Measurements from ENCODE around the gene VPS33B. TPM values are rescaled to one million over a fixed set of nuclear protein-coding genes. Genes with fewer than 3 reads are reported as not detected.

The VPS33B gene
- total RNA-seq, 4 donors from 2014 or later: 9.5 to 11.4 (median 10.4) TPM

GRCh38 chr15:90953947-90954711 lies 68.3 kb downstream of the VPS33B start:
- no peak for DNase-seq (ENCODE audit: extremely low spot score)
- H3K4me3 ChIP-seq: peak overlapping the region; percentile 61 to 80 (median 72)

GRCh38 chr15:90952901-90953677 lies 69.3 kb downstream of the VPS33B start:
- no peak for DNase-seq (ENCODE audit: extremely low spot score)
- Histone ChIP-seq H3K9me3 (no peaks in the 10 kb centered on the region), H3K27ac (replicated peaks in 1 of 4) (no peak overlapping the region), H3K36me3 (peaks cover 49 to 60% (median 59%) of the 10 kb centered on the region in 4 donors), H3K4me3 (no peak overlapping the region), H3K4me1 (peaks cover 22 to 34% (median 30%) of the 10 kb centered on the region in 4 donors), H3K27me3 (no peaks in the 10 kb centered on the region)
- intact Hi-C loops (cut with DNase I): loop anchor here (10.0 kb wide), 1 partner anchor 72 kb away; the partner anchor contains the start of gene VPS33B
- 94% methylated on average over 9 of the region's 14 CpGs for WGBS
- no peak for TF ChIP-seq EP300 (IDR thresholded peaks at IDR 0.05)
- TF ChIP-seq CTCF (IDR thresholded peaks at IDR 0.05): no peak
- TF ChIP-seq POLR2A (IDR thresholded peaks at IDR 0.05; ENCODE audit: low read depth): no peak
- no peak for TF ChIP-seq POLR2AphosphoS5 (IDR thresholded peaks at IDR 0.05)

More at GRCh38 chr15:90953947-90954711, 68.3 kb downstream of the VPS33B start:
- TF ChIP-seq POLR2AphosphoS5 (IDR thresholded peaks at IDR 0.05): no peak
- no peak for TF ChIP-seq EP300 (IDR thresholded peaks at IDR 0.05)
- TF ChIP-seq CTCF (IDR thresholded peaks at IDR 0.05): no peak
- no peak for TF ChIP-seq POLR2A (IDR thresholded peaks at IDR 0.05; ENCODE audit: low read depth)
- intact Hi-C loops (cut with DNase I): loop anchor here (10.0 kb wide), 1 partner anchor 71 kb away; the partner anchor contains the start of gene VPS33B
- WGBS: 73% methylated on average over 16 of the region's 16 CpGs
- Histone ChIP-seq H3K27ac (replicated peaks in 1 of 4) (peak overlapping the region; percentile 84 to 96 (median 92)), H3K4me1 (peaks cover 22 to 43% (median 41%) of the 10 kb centered on the region in 4 donors), H3K36me3 (peaks cover 43 to 49% (median 49%) of the 10 kb centered on the region in 4 donors), H3K9me3 (no peaks in the 10 kb centered on the region), H3K27me3 (no peaks in the 10 kb centered on the region)

GRCh38 chr15:90950676-90951075 lies 71.7 kb downstream of the VPS33B start:
- intact Hi-C loops (cut with DNase I): loop anchor here (10.0 kb wide), 1 partner anchor 74 kb away; the partner anchor contains the start of gene VPS33B

More at GRCh38 chr15:90950676-90951075, 71.7 kb downstream of the VPS33B start:
- 95% methylated on average over 6 of the region's 6 CpGs for WGBS
- H3K36me3 ChIP-seq: peaks cover 71 to 84% (median 84%) of the 10 kb centered on the region in 4 donors
- TF ChIP-seq EP300 (IDR thresholded peaks at IDR 0.05) (no peak), POLR2A (IDR thresholded peaks at IDR 0.05; ENCODE audit: low read depth) (no peak), CTCF (IDR thresholded peaks at IDR 0.05) (no peak), POLR2AphosphoS5 (IDR thresholded peaks at IDR 0.05) (no peak)
- no peak for DNase-seq (ENCODE audit: extremely low spot score)
- no peaks in the 10 kb centered on the region for H3K9me3 ChIP-seq
- H3K4me1 ChIP-seq: peaks cover 7 to 12% (median 11%) of the 10 kb centered on the region in 4 donors
- H3K4me3 ChIP-seq: no peak overlapping the region
- H3K27ac ChIP-seq (replicated peaks in 1 of 4): no peak overlapping the region
- H3K27me3 ChIP-seq: no peaks in the 10 kb centered on the region
